T-helper 2 cell (primary cell): Measurements from ENCODE around the gene PRDM11.
A peak's percentile ranks its signal among the peaks of the same experiment; 100 is the strongest.

ENCODE experiments used
- DNase-seq, 5 experiments: peaks; one replicate each; pipeline versions ENCODE4 v3.0.0 to v3.0.0-alpha.2; 2012 to 2022

Gene PRDM11

GRCh38 chr11:45212566-45213315, 66.3 kb downstream of the PRDM11 start:
- DNase-seq, result no peak

GRCh38 chr11:45213316-45213665, 66.9 kb downstream of the PRDM11 start:
- no peak for DNase-seq

- DNase-seq, result no peak
Measured at GRCh38 chr11:45213717-45214116, 67.3 kb downstream of the PRDM11 start.

GRCh38 chr11:45215098-45215865, 68.8 kb downstream of the PRDM11 start:
- no peak for DNase-seq

DNA sequence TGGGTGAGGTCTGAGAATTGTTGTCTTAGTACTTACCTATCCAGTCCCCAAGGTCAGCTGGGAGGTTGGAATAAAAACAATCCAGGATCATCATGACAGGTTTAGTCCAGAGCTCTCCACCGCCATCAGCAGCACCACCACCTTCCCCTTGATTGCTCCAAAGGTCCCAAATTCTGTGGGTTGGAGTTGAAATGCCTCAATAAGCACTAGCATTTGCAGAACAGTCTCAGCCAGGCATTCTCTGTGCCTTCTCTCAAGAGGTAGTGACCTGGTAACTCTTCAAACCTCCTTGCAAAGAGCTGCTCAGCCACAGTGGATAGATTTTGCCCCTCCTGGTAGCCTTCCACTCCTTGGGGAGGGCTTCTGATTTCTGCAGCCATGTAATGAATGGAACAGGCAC, 69.6 kb downstream of the PRDM11 start:
- no peak for DNase-seq

DNA sequence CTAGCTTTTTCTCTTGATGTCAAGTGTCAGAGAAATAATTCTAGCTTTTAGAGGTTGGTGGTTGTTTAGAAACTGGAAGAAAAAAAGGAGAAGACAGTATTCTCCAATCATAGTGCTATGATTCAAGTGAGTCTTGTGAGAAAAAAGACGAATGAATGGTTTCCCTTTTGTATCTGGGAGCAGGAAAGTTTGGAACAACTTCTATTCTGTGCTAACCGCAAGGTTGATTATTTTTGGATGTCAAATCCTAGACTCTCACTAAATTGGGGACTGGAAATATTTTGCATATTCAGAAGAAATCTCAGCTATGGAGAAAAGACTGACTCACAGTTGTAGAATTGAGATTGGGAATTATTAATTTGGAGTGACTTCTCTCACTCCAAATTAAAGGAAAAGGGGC, 70.5 kb downstream of the PRDM11 start:
- no peak for DNase-seq

- no peak for DNase-seq
Measured at GRCh38 chr11:45217991-45218390, 71.6 kb downstream of the PRDM11 start.

- DNase-seq, result no peak
Measured at GRCh38 chr11:45218705-45219104, 72.3 kb downstream of the PRDM11 start.

DNA sequence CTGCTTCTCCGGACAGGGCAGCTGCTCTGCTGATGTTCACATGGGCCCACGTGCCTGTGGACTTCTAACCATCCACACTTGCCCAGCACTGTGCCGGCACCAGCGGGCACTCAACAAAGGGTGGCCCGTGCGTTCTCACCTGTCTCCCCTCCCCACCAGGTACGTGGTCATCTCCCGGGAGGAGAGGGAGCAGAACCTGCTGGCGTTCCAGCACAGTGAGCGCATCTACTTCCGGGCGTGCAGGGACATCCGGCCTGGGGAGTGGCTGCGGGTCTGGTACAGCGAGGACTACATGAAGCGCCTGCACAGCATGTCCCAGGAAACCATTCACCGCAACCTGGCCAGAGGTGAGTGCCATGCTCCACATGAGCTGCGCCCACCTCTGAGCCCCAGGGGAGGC, 73.0 kb downstream of the PRDM11 start:
- DNase-seq, result no peak

DNA sequence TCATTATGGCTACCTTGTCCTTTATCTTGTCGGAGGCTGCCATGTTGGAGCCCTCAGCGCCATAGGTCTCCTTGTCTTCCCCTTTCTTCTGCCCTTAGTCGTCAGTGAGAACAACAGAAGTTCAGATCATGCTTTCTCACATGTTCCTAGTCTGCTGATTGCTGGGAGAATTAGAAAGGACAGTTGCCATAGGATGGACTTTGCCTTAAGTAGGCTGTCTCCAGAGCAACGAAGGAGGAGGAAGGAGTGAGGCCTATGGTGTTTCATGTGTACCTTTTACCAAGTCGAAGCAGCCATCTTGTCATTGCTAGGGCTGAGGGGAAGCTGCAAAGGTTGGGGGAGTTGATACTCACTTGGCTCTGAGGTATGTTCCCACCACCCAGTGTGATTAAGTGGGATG, 77.1 kb downstream of the PRDM11 start:
- DNase-seq, result no peak

DNA sequence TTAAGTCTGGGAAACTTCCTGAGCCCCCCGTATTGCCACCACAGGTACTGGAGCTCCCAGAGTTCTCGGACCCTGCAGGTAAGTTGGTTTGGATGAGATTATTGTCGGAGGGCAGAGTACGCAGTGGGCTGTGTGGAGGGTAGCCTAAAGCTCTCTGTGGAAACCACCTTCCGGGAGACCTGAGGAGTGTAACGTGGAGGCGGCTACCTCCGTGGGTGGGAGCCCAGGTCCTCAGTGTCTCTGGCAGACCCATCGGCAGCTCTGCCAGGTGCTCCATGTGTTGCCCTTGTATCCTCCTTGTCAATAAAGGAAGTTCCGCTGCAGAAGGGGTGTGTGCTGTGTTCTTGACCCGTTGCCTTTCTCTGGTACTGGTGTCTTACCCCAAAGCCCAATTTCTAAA, 78.3 kb downstream of the PRDM11 start:
- no peak for DNase-seq

GRCh38 chr11:45225277-45225676, 78.8 kb downstream of the PRDM11 start:
- peak in 1 of 5 experiments; percentile 7 for DNase-seq

GRCh38 chr11:45225961-45226871, 79.8 kb downstream of the PRDM11 start:
- DNase-seq, result no peak

DNA sequence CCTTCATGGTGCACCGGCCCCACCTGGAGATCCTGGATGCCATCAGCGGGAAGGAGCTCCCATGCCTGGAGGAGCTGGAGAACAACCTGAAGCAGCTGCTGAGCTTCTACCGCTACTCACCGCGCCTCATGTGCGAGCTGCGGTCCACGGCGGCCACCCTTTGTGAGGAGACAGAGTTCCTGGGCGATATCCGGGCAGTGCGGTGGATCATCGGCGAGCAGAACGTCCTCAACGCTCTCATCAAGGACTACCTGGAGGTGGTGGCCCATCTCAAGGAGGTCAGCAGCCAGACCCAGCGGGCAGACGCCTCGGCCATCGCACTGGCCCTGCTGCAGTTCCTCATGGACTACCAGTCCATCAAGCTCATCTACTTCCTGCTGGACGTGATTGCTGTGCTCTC, 80.5 kb downstream of the PRDM11 start:
- no peak for DNase-seq

DNA sequence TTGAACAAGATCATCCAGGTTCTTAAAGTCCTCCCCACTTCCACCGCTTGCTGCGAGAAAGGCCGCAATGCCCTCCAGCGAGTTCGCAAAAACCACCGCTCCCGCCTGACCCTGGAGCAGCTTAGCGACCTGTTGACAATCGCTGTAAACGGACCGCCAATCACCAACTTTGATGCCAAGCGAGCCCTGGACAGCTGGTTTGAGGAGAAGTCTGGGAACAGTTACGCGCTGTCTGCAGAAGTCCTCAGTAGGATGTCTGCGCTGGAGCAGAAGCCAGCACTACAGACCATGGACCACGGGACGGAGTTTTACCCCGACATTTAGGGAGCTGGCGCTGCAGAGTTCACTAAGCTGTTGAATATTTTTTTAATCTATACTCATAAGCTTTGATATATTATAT, 81.4 kb downstream of the PRDM11 start:
- no peak for DNase-seq

DNA sequence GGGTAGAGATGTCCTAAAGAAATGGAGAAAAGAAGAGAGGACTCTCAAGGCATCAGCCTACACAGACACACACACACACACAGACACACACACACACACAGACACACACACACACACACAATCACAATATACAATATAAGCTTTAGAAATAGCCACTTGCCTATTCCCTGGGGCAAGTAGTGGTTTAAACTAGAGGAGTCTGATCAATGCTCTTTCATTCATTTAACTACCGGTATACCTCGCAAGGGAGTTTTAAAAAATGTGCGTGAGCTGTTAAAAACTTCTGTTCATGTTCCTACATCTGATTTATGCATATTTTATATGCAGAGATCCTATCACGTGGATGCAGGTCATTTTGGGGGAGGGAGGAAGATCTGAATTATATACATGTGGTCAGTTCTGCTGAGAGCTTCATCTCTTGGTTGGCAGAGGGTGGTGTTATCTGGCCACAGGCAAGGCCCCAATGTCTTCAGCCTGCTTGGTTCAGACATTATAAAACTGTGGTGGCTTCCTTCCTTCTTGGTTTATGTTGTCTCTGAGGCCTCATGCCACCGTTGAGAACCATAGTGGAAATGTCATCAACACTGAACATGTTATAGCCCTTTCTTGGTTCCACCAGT, 83.1 kb downstream of the PRDM11 start:
- no peak for DNase-seq

DNA sequence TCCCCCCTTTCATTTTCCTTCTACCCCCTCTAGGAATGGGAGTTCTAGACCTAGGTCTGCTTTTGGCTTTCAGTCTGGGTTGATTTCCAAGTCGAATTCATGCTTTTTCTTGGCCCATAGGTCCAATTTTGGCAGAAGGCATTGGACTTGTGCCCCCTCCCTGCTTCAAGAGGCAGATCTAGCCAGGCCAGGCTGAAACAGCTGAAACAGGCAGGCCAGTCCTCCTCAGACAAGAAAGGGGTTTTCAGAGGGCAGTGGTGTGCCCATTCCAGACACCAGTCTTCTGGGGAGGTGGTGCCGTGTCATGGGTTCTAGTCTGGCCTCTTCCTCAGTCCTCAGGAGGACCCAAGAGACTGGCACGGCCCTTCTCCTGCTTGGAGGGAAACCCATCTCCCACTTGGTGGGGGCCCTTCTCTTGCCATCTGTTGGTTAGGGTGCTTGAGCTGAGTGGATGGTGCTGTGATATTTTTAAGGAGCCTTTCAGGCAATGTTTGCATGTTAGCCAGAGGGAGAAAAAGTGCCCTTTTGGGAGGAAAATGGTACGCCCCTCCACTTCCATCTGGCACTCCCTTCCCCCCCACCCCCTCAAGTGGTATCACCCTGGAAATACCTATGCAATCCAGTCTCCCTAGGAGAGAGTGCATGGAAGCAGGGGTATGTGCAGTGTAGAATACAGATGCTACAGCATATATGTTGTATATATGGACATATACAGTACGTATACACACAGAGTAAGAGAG, 86.1 kb downstream of the PRDM11 start:
- DNase-seq, result no peak

DNA sequence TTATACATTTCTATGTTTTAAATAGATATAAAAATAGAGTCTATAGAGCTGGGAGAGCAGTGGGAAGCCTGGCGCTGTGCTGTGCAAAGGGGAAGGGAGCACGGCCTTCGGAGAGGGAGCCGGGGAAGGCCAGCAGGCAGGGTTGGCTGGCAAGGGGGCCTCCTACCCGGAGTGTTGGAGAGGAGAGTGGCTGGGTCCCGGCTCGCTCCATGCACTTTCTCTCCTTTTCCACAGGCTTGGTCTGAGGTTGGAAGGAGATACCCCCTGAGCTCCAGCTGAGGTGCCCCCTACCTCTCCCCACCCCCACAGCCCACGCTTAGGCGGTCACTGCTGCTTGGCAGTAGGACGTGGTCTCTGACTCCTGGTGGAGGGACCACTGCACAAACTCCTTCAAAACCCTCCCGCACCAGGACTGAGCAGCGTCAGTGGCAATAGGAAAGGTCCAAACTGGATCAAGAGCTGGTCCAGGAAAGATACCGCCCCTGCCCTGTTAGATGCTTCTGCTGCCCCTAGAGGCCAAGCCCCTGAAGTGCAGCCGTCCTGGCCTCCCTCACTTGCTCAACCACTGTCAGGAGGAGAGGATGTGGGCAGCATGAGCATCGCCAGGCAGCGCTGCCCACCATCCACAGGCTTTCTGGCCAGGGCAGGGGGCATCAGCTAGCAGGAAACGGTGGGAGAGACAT, 86.8 kb downstream of the PRDM11 start:
- DNase-seq, result peak in 4 of 5 experiments; percentile 9 to 62 (median 44)

DNA sequence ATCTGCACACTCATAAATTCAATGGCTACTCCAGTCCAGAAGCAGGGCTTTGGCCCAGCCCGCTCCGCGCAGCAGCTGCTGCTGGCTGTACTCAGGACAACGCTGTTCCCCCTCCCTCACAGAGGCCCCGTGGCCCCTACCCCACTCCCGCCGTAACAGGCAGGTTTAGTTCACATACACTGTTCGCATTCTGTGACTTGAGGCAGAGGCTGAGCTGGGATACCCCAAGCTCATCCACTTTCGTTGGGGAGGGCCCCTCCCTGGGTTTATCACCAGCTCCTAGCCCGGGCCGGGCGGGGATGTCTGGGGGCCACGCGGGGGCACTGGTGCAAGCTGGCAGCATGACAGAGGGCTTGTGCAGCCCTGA, 87.3 kb downstream of the PRDM11 start:
- no peak for DNase-seq

GRCh38 chr11:45234306-45235006, 88.0 kb downstream of the PRDM11 start:
- DNase-seq, result no peak
